Ascending aorta (tissue), 2 donors: ENCODE measurements around the gene ZNF581. TPM values are rescaled to one million over a fixed set of nuclear protein-coding genes. Genes with fewer than 3 reads are reported as not detected.

Source experiments
- DNase-seq, 2 donors: peaks; one replicate each; pipeline ENCODE4 v3.0.0-alpha.2; 2019; ENCODE audit warnings: low spot score in 2 of 2
- H3K27ac ChIP-seq, 2 donors: fragments of 200-600 bp; sonication (generic); one replicate each; pipeline ENCODE4 v1.5.1; 2016 to 2017; ENCODE audit warnings: mild to moderate bottlenecking in 1 of 2
- H3K27me3 ChIP-seq: fragments of 200-600 bp; sonication (generic); one replicate; pipeline ENCODE4 v1.5.1; 2017
- H3K36me3 ChIP-seq, 2 donors: fragments of 200-600 bp; sonication (generic); one replicate each; pipeline ENCODE4 v1.5.1; 2016
- H3K4me1 ChIP-seq, 2 donors: fragments of 200-600 bp; sonication (generic); one replicate each; pipeline ENCODE4 v1.5.1; 2016 to 2017; ENCODE audit warnings: mild to moderate bottlenecking in 1 of 2
- H3K4me3 ChIP-seq, 2 donors: fragments of 200-600 bp; sonication (generic); one replicate each; pipeline ENCODE4 v1.5.1; 2016 to 2017; ENCODE audit warnings: mild to moderate bottlenecking in 1 of 2
- H3K9me3 ChIP-seq, 2 donors: fragments of 200-600 bp; sonication (generic); one replicate each; pipeline ENCODE4 v1.5.1; 2016
- CTCF ChIP-seq, 3 experiments: fragments of 200-600 bp in 2 of 3; fragments of 450-650 bp in 1 of 3; sonication (generic) in 2 of 3; IDR thresholded peaks; one replicate each; pipeline ENCODE4 v1.5.1; 2016 to 2019; ENCODE audit warnings: antibody characterized with exemption in 3 of 3, mild to moderate bottlenecking in 1 of 3, moderate library complexity in 1 of 3
- intact Hi-C: fragments of 100-400 bp; cut with DNase I; formaldehyde crosslinking; loops from one replicate; pipeline ENCODE4 v1.15.1; 2023
- total RNA-seq: library from RNA; depleted of rRNA; stranded (reverse); fragments of >200 nt; gene quantifications from one replicate; pipeline ENCODE4 v1.1.0, GENCODE V29; 2016

Gene ZNF581
- total RNA-seq, 1 donor from 2014 or later: 12.1 TPM

- H3K4me3 ChIP-seq: peak within 1 kb of the TSS; percentile 87 to 89
- peaks cover 3 to 10% of the 10 kb centered on the region in 2 donors for H3K36me3 ChIP-seq
- peak in 1 of 2 donors; percentile 81 for DNase-seq
- intact Hi-C loops: loop anchor here (5.0 kb wide), 1 partner anchor 261 kb away; the partner anchor contains the start of gene RPL28
- H3K27me3 ChIP-seq: no peaks in the 10 kb centered on the region
- H3K27ac ChIP-seq: peak within 1 kb of the TSS; percentile 74 to 80
- TF ChIP-seq CTCF (IDR thresholded peaks at IDR 0.05): no peak
- no peaks in the 10 kb centered on the region for H3K9me3 ChIP-seq
- peaks cover 5 to 16% of the 10 kb centered on the region in 2 donors for H3K4me1 ChIP-seq
These were observed 4.5 kb downstream of the ZNF581 start, which contains the start of gene CCDC106 for GRCh38 chr19:55647732-55648584. Gene CCDC106, plus strand, starts transcription at chr19:55648212. Its CDS starts 835 bp downstream, at chr19:55649047.

- Histone ChIP-seq H3K4me3 (peak overlapping the region; percentile 87 to 89), H3K9me3 (no peaks in the 10 kb centered on the region), H3K4me1 (peaks cover 3 to 16% of the 10 kb centered on the region in 2 donors), H3K36me3 (peaks cover 3 to 10% of the 10 kb centered on the region in 2 donors), H3K27me3 (no peaks in the 10 kb centered on the region), H3K27ac (peak overlapping the region; percentile 74 to 80)
- TF ChIP-seq CTCF (IDR thresholded peaks at IDR 0.05): peak in 1 of 3 experiments; percentile 7
- intact Hi-C loops: loop anchor here (5.0 kb wide), 1 partner anchor 261 kb away; the partner anchor contains the start of gene RPL28
- no peak for DNase-seq
These were observed 5.3 kb downstream of the ZNF581 start for GRCh38 chr19:55648585-55649267.

- intact Hi-C loops: loop anchor here (5.0 to 10.0 kb wide), 4 partner anchors 262 to 1455 kb away; partner anchors contain the start of genes LENG8, PPP1R12C, RPL28 and TSEN34
- no peaks in the 10 kb centered on the region for H3K27me3 ChIP-seq
- no peak for DNase-seq
- H3K4me3 ChIP-seq: peak overlapping the region; percentile 87 to 89
- TF ChIP-seq CTCF (IDR thresholded peaks at IDR 0.05): no peak
- H3K9me3 ChIP-seq: no peaks in the 10 kb centered on the region
- peak overlapping the region; percentile 74 to 80 for H3K27ac ChIP-seq
- H3K4me1 ChIP-seq: peaks cover 0 to 12% of the 10 kb centered on the region in 2 donors
- H3K36me3 ChIP-seq: peaks cover 3 to 10% of the 10 kb centered on the region in 2 donors
These were observed 6.0 kb downstream of the ZNF581 start for GRCh38 chr19:55649268-55650125.

- no peak for DNase-seq
- Histone ChIP-seq H3K9me3 (no peaks in the 10 kb centered on the region), H3K4me1 (peaks cover 0 to 10% of the 10 kb centered on the region in 2 donors), H3K27me3 (no peaks in the 10 kb centered on the region), H3K4me3 (no peak overlapping the region), H3K36me3 (peaks cover 3 to 5% of the 10 kb centered on the region in 2 donors), H3K27ac (no peak overlapping the region)
- TF ChIP-seq CTCF (IDR thresholded peaks at IDR 0.05): no peak
- intact Hi-C loops: loop anchor here (5.0 to 10.0 kb wide), 3 partner anchors 535 to 1455 kb away; partner anchors contain the start of genes LENG8, PPP1R12C and TSEN34
These were observed 6.7 kb downstream of the ZNF581 start for GRCh38 chr19:55650126-55650557.
